Skeletal muscle satellite cell (primary cell): Measurements from ENCODE around the gene SMO.
"Not testable (repeated sequence)": the region's sequence is repeated elsewhere in the genome, so short reads cannot be mapped to it uniquely, and the experiment has no call there.

Experiments
- H3K27me3 ChIP-seq: 2 replicates; pipeline ENCODE4 v1.7.0; 2013; ENCODE audit warnings: low read length; ENCODE audit not compliant: control insufficient read depth, insufficient read depth
- H3K36me3 ChIP-seq: 2 replicates; pipeline ENCODE4 v1.7.0; 2013; ENCODE audit warnings: mild to moderate bottlenecking, control low read depth, low read length; ENCODE audit not compliant: insufficient read depth
- H3K4me1 ChIP-seq: 2 replicates; pipeline ENCODE4 v1.7.0; 2013; ENCODE audit warnings: low read length; ENCODE audit not compliant: control insufficient read depth, insufficient read depth
- H3K4me2 ChIP-seq: 2 replicates; pipeline ENCODE4 v1.7.0; 2013; ENCODE audit warnings: mild to moderate bottlenecking, low read length
- H3K4me3 ChIP-seq: 2 replicates; pipeline ENCODE4 v1.7.0; 2013; ENCODE audit warnings: low read length
- H3K9ac ChIP-seq: 2 replicates; pipeline ENCODE4 v1.7.0; 2013; ENCODE audit warnings: mild to moderate bottlenecking, low read depth, low read length, moderate library complexity
- H3K9me3 ChIP-seq: replicated peaks from 2 replicates; pipeline ENCODE4 v1.7.0; 2013; ENCODE audit warnings: mild to moderate bottlenecking, control low read depth, low read length

SMO gene

DNA sequence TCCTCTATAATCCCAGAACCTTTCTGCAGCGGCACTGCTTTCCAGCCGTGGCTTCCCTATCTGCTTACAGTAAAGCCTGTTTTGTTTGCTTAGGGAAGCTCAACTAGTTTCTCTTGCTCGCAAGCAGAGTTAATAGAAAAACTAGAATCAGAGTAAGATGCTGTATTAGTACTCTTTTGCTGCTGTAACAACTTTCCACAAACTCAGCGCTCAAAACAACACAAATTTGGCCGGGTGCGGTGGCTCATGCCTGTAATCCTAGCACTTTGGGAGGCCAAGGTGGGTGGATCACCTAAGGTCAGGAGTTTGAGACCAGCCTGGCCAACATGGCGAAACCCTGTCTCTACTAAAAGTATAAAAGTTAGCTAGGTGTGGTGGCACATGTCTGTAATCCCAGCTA is 14.6 kb upstream of the SMO start:
- H3K4me1 ChIP-seq, H3K4me3 ChIP-seq, H3K4me2 ChIP-seq, H3K36me3 ChIP-seq, H3K9me3 ChIP-seq, H3K9ac ChIP-seq: not testable (repeated sequence)
- H3K27me3 ChIP-seq = peaks cover 49% of the 10 kb centered on the region

DNA sequence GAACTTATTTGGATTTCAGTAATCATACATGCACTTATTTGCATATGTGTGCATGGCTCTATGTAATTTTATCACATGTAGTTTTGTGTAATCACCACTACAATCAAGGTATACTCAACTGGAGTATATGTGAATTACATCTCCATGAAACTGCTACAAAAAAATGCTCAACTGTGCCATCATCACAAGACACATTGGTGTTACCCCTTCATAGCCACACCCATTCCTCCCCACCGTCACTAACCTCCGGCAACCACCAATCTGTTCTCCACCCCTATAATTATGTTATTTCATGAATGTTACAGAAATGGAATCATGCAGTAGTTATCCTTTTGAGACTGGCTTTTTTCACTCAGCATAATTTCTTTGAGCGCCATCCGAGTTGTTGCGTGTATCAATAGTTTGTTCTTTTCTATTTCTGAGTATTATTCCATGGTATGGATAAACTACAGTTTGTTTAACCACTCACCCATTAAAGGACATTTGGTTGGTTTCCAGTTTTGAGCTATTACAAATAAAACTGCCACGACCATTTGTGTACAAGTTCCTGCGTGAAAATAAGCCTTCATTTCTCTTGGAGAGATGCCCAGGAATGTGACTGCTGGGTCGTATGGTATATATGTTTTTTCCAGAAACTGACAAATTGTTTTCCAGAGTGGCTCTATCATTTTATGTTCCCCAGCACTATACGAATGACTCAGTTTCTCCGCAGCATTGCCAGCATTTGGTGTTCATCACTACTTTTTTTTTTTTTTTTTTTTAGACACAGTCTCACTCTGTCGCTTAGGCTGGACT is 11.3 kb upstream of the SMO start:
- H3K4me1 ChIP-seq = no peaks in the 10 kb centered on the region
- H3K9me3 ChIP-seq = no peaks in the 10 kb centered on the region
- H3K27me3 ChIP-seq = peaks cover 54% of the 10 kb centered on the region
- H3K4me2 ChIP-seq = no peak overlapping the region
- H3K36me3 ChIP-seq = no peaks in the 10 kb centered on the region
- no peak overlapping the region for H3K4me3 ChIP-seq
- H3K9ac ChIP-seq = no peak overlapping the region

DNA sequence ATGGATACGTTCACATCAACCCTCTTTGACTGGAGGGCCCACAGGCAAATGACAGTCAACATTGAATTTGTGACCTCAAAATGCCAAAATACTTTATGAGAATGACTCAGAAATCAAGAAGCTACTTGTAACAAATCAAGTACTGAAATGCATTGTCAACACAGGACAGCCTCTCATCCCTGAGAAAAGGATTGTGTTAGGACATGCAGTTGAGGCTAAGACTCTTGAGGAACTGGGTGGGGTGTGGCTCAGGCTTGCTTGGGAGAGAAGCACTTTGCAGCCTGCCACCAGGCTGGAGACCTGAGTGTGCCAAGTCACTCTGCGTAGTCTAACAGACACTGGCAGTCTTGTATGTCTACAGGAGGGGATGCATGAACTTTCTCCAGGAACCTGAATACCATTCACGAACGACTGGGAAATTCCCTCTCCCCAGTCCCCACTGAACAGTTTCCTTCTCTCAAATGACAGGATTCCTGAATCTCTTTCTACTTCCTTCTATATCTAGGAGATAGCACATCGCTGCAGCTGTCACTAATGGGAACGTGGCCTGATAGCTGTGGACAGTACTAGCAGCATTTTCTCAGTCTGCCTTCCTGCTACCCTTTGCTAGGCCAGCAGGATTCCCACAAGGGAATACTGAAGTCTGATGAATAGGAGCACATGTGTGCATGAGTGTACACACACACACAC is 3.3 kb upstream of the SMO start:
- no peaks in the 10 kb centered on the region for H3K36me3 ChIP-seq

DNA sequence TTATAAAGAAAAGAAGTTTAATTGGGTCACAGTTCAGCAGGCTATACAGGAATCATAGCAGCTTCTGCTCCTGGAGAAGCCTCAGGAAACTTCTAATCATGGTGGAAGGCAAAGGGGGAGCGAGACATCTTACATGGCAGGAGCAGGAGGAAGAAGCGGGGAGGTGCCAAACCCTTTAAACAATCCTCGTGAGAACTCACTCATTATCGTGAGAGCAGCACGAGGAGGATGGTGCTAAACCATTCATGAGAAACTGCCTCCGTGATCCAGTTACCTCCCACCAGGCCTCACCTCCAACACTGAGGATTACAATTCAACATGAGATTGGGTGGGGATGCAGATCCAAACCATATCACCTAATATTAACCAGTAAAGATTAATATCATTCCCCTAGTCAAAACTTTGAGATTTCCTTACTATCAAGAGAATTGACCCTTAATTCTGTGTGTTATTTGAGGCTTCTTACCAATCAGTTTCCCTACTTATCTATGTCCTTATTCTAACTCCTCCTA is 1.6 kb upstream of the SMO start:
- no peak overlapping the region for H3K4me3 ChIP-seq
- H3K4me1 ChIP-seq = peaks cover 10% of the 10 kb centered on the region
- H3K4me2 ChIP-seq = no peak overlapping the region
- H3K9me3 ChIP-seq = no peaks in the 10 kb centered on the region
- no peaks in the 10 kb centered on the region for H3K36me3 ChIP-seq
- no peak overlapping the region for H3K9ac ChIP-seq
- H3K27me3 ChIP-seq = peaks cover 34% of the 10 kb centered on the region

More for the DNA sequence above, 3.3 kb upstream of the SMO start:
- Histone ChIP-seq H3K4me1 (peaks cover 9% of the 10 kb centered on the region), H3K4me2 (no peak overlapping the region), H3K4me3 (no peak overlapping the region), H3K9me3 (no peaks in the 10 kb centered on the region), H3K9ac (no peak overlapping the region), H3K27me3 (peaks cover 43% of the 10 kb centered on the region)

DNA sequence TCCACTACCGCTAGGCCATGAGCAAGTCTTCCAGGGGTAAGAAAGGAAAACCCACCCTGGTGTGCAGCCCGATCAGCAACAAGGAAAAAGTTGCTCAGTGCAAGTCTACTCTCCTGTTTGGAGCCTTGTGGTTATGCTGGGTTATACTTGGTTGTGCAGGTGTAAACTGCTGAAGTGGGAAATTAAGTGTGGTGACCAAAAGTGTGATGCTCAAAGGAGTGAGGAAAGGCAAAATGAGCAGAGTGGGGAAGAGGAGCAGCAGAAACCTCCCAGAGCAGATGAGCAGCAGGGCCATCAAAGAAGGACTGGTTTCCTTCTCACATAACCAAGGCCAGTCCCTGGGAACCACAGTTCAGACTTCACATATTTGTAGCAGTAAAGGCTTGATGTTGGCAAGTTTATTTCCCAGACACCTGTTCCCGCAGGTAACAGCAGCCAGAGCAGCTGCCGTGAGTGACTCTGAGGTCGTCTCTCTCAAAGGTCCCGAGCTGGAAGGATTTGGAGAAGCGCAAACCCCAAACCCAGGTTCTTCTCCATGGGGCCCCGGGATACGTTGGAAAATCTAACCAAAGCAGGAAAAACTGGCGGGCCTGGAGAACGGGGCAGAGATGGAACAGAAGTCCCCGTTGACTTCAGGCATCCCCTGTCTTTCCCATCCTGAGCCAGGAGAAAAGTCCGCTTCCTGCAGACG is 607 bp upstream of the SMO start:
- Histone ChIP-seq H3K36me3 (no peaks in the 10 kb centered on the region), H3K4me3 (peak overlapping the region; percentile 77), H3K4me2 (peak overlapping the region; percentile 86), H3K9me3 (no peaks in the 10 kb centered on the region), H3K9ac (peak overlapping the region; percentile 68), H3K4me1 (peaks cover 10% of the 10 kb centered on the region), H3K27me3 (peaks cover 34% of the 10 kb centered on the region)

DNA sequence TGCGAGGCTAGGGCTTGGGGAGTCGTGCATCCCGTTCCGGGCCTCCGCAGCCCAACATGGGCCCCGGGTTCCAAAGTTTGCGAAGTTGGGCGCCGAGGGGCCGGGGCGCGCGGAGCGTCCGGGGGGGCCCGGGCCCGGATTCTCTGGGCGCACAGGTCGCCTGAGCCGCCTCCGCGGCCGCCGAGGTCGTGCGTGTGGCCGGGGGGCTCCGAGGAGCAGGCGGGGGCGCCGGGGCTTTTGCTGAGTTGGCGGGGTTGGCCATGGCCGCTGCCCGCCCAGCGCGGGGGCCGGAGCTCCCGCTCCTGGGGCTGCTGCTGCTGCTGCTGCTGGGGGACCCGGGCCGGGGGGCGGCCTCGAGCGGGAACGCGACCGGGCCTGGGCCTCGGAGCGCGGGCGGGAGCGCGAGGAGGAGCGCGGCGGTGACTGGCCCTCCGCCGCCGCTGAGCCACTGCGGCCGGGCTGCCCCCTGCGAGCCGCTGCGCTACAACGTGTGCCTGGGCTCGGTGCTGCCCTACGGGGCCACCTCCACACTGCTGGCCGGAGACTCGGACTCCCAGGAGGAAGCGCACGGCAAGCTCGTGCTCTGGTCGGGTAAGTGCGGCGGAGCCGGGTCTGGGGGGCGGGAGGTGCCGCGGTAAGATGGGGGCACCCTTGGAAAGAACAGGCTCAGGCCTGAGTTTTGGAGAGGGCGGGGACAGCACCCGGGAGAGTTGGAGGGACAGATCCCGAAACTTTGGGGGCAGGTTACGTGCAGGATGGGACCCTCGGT is 643 bp downstream of the SMO start:
- Histone ChIP-seq H3K4me3 (peak overlapping the region; percentile 77), H3K9ac (peak overlapping the region; percentile 68), H3K4me1 (peaks cover 10% of the 10 kb centered on the region)

DNA sequence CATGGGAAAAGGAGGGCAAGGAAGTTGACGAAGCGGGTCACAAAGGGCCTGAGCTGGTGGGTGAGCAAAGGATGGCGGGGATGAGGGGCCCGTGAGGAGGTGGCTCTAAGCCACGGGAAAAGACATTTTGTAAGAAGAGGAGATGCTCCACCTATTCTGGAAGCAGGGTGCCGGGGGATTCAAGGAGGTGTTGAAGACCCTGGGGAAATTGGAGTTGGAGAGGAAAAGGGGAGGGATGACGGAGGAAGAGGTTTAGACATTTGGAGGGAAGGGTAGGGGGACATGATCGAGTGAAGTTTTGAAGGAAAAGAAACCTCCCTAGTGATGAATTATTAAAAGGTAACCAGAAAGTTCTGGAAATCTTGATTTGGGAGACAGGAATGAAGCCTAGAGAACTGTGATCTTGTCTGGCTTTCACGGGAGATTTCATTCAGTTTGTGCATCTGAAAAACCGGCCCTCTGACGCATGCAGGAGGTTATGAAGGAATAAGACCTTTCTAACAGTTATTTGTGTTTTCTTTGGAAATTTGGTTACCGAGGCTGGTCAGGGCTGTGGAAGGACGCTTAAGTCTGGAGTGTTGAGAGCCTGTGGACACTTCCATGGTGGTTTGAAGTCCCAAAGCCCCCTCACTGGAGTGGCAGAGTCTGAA is 1.4 kb downstream of the SMO start:
- H3K36me3 ChIP-seq = no peaks in the 10 kb centered on the region
- H3K4me3 ChIP-seq = peak overlapping the region; percentile 77
- peak overlapping the region; percentile 86 for H3K4me2 ChIP-seq
- H3K4me1 ChIP-seq = peaks cover 10% of the 10 kb centered on the region
- peaks cover 34% of the 10 kb centered on the region for H3K27me3 ChIP-seq
- H3K9ac ChIP-seq = peak overlapping the region; percentile 68
- H3K9me3 ChIP-seq = no peaks in the 10 kb centered on the region

More for the DNA sequence above, 643 bp downstream of the SMO start:
- H3K36me3 ChIP-seq = no peaks in the 10 kb centered on the region
- H3K9me3 ChIP-seq = no peaks in the 10 kb centered on the region
- peak overlapping the region; percentile 86 for H3K4me2 ChIP-seq
- peaks cover 34% of the 10 kb centered on the region for H3K27me3 ChIP-seq

DNA sequence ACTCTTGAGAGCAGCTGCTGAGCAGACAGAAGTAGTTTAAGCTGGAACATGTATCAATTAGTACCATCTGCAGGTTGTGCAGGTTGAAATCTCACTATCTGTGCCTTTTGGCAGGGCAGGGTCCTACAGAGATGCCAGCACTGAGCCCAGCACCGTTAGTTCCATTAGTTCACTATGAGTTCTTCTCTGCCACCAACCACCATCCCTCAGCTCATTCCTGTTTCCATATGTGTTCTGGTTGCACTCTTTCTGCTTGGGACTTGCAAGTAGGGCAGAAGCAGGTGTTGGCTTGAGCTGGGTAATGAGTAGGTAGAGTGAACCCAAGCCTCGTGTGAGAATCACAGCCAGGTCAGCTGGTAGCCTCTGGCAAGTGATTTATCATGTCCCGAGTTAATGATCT is 2.8 kb downstream of the SMO start:
- peaks cover 27% of the 10 kb centered on the region for H3K27me3 ChIP-seq
- H3K4me1 ChIP-seq = peaks cover 10% of the 10 kb centered on the region
- H3K36me3 ChIP-seq = no peaks in the 10 kb centered on the region
- H3K4me2 ChIP-seq = no peak overlapping the region
- no peak overlapping the region for H3K9ac ChIP-seq
- H3K9me3 ChIP-seq = no peaks in the 10 kb centered on the region
- no peak overlapping the region for H3K4me3 ChIP-seq

DNA sequence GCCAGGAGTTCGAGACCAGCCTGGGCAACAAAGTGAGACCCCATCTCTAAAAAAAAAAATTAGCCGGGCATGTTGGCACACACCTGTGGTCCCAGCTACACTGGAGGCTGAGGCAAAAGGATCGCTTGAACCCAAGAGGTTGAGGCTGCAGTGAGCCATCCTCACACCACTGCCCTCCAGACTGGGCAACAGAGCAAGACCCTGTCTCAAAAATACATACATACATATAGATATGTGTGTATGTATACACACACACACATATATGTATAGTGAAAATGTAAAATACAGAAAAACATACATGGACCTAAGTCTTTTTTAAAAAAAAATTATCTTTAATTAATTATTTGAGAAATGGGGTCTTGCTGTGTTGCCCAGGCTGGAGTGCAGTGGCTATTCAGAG is 5.5 kb downstream of the SMO start:
- no peak overlapping the region for H3K9ac ChIP-seq
- no peak overlapping the region for H3K4me2 ChIP-seq
- H3K4me1 ChIP-seq = peaks cover 10% of the 10 kb centered on the region
- H3K4me3 ChIP-seq = no peak overlapping the region
- H3K27me3 ChIP-seq = peaks cover 9% of the 10 kb centered on the region
- H3K9me3 ChIP-seq = no peaks in the 10 kb centered on the region
- H3K36me3 ChIP-seq = no peaks in the 10 kb centered on the region

DNA sequence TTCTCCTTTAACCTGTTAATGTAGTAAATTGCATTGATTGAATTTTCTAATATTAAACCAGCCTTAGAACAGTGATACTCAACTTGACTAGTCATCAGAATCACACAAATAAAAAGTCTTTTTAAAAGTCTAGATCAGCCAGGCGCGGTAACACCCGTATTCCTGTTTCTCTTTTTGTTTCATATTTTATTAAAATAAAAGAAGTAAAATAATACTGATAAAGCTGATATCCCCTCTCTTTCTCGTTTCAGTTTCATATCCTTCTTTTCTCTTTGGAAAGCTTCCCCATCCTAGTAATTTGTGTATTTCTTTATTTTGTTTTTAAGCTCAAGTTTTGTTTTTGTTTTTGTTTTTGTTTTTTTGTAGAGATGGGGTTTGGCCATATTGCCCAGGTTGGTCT is 9.3 kb downstream of the SMO start:
- H3K9me3 ChIP-seq = no peaks in the 10 kb centered on the region
- no peaks in the 10 kb centered on the region for H3K27me3 ChIP-seq
- H3K4me3 ChIP-seq = no peak overlapping the region
- H3K36me3 ChIP-seq = no peaks in the 10 kb centered on the region
- H3K9ac ChIP-seq = no peak overlapping the region
- H3K4me1 ChIP-seq = no peaks in the 10 kb centered on the region
- H3K4me2 ChIP-seq = no peak overlapping the region
